AG04450 (cell line): ENCODE measurements around the gene HID1. TPM values are rescaled to one million over a fixed set of nuclear protein-coding genes. Genes with fewer than 3 reads are reported as not detected.

Experiments
- CTCF ChIA-PET: fragments of 300-600, 350-600 bp; formaldehyde crosslinking; extraction: SDS; loops from one replicate; lab custom pipeline; 2022; ENCODE audit warnings: antibody characterized with exemption, inconsistent platforms; lab: Charles Lee
- POLR2A ChIA-PET: fragments of 350-600 bp; formaldehyde crosslinking; extraction: SDS; loops from one replicate; lab custom pipeline; 2021; ENCODE audit warnings: antibody characterized with exemption, inconsistent platforms; lab: Yijun Ruan, JAX
- DNase-seq: peaks from one replicate; pipeline ENCODE4 v3.0.0-alpha.2; 2011; ENCODE audit warnings: low read depth, low spot score
- H3K27ac ChIP-seq: one replicate; pipeline ENCODE4 v1.5.1; 2012; ENCODE audit warnings: low read depth, low read length, control low read depth
- H3K27me3 ChIP-seq: one replicate; pipeline ENCODE4 v1.6.0; 2012; ENCODE audit warnings: low read length; ENCODE audit not compliant: control insufficient read depth, insufficient read depth
- H3K4me3 ChIP-seq: 2 replicates; pipeline ENCODE4 v1.5.1; 2011; ENCODE audit warnings: mild to moderate bottlenecking, low read depth, low read length, control low read depth
- H3K9me3 ChIP-seq: 2 replicates; pipeline ENCODE4 v1.5.1; 2012; ENCODE audit warnings: low read length; ENCODE audit not compliant: control insufficient read depth, insufficient read depth
- CTCF ChIP-seq: IDR thresholded peaks from 2 replicates; pipeline ENCODE4 v1.5.1; 2011; ENCODE audit warnings: low read depth, low read length, control low read depth, inconsistent platforms
- polyA plus RNA-seq: library from polyadenylated mRNA; depleted of rRNA; stranded (reverse); fragments of >200 nt; gene quantifications from 2 replicates; pipeline ENCODE4 v1.2.3, GENCODE V29; 2011

The HID1 gene
- polyA plus RNA-seq, 1 experiment, result 1.8 TPM

GRCh38 chr17:75001915-75002843 lies 29.6 kb upstream of the HID1 start:
- DNase-seq, result no peak
- Histone ChIP-seq H3K9me3 (no peaks in the 10 kb centered on the region), H3K27ac (no peak overlapping the region), H3K4me3 (no peak overlapping the region), H3K27me3 (no peaks in the 10 kb centered on the region)
- no peak for TF ChIP-seq CTCF
- POLR2A ChIA-PET, result no interaction called here
- CTCF ChIA-PET, result no interaction called here

GRCh38 chr17:74999523-74999922 lies 27.0 kb upstream of the HID1 start:
- CTCF ChIA-PET, result no interaction called here
- POLR2A ChIA-PET, result no interaction called here
- H3K27me3 ChIP-seq, result no peaks in the 10 kb centered on the region
- H3K27ac ChIP-seq, result no peak overlapping the region
- no peak overlapping the region for H3K4me3 ChIP-seq
- H3K9me3 ChIP-seq, result no peaks in the 10 kb centered on the region
- TF ChIP-seq CTCF, result no peak
- DNase-seq, result no peak

GRCh38 chr17:74998783-74999182 lies 26.2 kb upstream of the HID1 start:
- H3K27ac ChIP-seq, result no peak overlapping the region
- no peaks in the 10 kb centered on the region for H3K9me3 ChIP-seq
- no peaks in the 10 kb centered on the region for H3K27me3 ChIP-seq
- CTCF ChIA-PET, result no interaction called here
- H3K4me3 ChIP-seq, result no peak overlapping the region
- TF ChIP-seq CTCF, result no peak
- POLR2A ChIA-PET, result no interaction called here
- DNase-seq, result no peak

GRCh38 chr17:74995847-74996246 lies 23.3 kb upstream of the HID1 start:
- H3K27me3 ChIP-seq, result no peaks in the 10 kb centered on the region
- no peak overlapping the region for H3K27ac ChIP-seq
- H3K9me3 ChIP-seq, result no peaks in the 10 kb centered on the region
- no peak for TF ChIP-seq CTCF
- POLR2A ChIA-PET, result interaction anchor here (0.7 kb wide), 2 partner anchors 9 to 1356 kb away, joined by 4 to 5 read pairs; partner anchors contain the start of gene CDR2L
- no peak for DNase-seq
- H3K4me3 ChIP-seq, result no peak overlapping the region
- CTCF ChIA-PET, result interaction anchor here (0.6 to 1.4 kb wide), 4 partner anchors 17 to 131 kb away, joined by 3 to 4 read pairs (median 3); partner anchors contain the start of gene MRPL58

- no peak for DNase-seq
- Histone ChIP-seq H3K27me3 (no peaks in the 10 kb centered on the region), H3K27ac (peak overlapping the region; percentile 58), H3K9me3 (no peaks in the 10 kb centered on the region), H3K4me3 (no peak overlapping the region)
- no peak for TF ChIP-seq CTCF
- ChIA-PET POLR2A (no interaction called here), CTCF (interaction anchor here (1.4 kb wide), 1 partner anchor 129 kb away, joined by 4 read pairs; no protein-coding TSS in a partner anchor)
These were observed 21.9 kb upstream of the HID1 start for GRCh38 chr17:74994440-74994839.
